ENCODE measurements around the gene DAD1.

Gene DAD1

DNA sequence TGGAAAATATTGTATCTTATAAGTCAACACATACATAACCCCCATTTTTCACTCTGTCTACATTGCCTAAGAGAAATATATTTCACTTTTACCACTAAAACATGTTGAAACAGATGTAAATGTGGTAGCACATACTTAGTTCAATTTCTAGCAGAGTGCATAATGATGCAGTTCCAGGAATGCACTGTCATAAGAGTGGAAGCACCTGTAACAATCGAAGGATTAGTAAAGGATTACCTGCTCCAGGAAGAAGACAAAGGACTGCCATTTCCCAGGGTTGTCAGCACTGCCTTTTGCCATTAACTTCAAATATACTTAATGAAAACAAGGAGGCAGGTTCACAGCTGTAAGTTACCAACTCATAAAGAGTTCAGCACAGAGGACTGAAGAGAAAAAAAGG is 24.6 kb downstream of the DAD1 start:
- TF ChIP-seq FOXP2 (optimal IDR thresholded peaks at IDR 0.05; ENCODE audit: borderline replicate concordance, extremely low read depth, extremely low read length, insufficient read depth) (no peak), SIN3A (IDR thresholded peaks at IDR 0.05; ENCODE audit: borderline replicate concordance, insufficient read depth, low read length) (no peak), POLR2AphosphoS5 (IDR thresholded peaks at IDR 0.05; ENCODE audit: low read depth, low read length) (no peak), TAF1 (IDR thresholded peaks at IDR 0.05; ENCODE audit: borderline replicate concordance, insufficient read depth, low read length) (no peak)
- TF ChIP-seq, protein P1, sequence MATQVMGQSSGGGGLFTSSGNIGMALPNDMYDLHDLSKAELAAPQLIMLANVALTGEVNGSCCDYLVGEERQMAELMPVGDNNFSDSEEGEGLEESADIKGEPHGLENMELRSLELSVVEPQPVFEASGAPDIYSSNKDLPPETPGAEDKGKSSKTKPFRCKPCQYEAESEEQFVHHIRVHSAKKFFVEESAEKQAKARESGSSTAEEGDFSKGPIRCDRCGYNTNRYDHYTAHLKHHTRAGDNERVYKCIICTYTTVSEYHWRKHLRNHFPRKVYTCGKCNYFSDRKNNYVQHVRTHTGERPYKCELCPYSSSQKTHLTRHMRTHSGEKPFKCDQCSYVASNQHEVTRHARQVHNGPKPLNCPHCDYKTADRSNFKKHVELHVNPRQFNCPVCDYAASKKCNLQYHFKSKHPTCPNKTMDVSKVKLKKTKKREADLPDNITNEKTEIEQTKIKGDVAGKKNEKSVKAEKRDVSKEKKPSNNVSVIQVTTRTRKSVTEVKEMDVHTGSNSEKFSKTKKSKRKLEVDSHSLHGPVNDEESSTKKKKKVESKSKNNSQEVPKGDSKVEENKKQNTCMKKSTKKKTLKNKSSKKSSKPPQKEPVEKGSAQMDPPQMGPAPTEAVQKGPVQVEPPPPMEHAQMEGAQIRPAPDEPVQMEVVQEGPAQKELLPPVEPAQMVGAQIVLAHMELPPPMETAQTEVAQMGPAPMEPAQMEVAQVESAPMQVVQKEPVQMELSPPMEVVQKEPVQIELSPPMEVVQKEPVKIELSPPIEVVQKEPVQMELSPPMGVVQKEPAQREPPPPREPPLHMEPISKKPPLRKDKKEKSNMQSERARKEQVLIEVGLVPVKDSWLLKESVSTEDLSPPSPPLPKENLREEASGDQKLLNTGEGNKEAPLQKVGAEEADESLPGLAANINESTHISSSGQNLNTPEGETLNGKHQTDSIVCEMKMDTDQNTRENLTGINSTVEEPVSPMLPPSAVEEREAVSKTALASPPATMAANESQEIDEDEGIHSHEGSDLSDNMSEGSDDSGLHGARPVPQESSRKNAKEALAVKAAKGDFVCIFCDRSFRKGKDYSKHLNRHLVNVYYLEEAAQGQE (IDR thresholded peaks at IDR 0.05; ENCODE audit: insufficient read depth in 1 of 2, low read depth in 2 of 2, low read length in 2 of 2): no peak

DNA sequence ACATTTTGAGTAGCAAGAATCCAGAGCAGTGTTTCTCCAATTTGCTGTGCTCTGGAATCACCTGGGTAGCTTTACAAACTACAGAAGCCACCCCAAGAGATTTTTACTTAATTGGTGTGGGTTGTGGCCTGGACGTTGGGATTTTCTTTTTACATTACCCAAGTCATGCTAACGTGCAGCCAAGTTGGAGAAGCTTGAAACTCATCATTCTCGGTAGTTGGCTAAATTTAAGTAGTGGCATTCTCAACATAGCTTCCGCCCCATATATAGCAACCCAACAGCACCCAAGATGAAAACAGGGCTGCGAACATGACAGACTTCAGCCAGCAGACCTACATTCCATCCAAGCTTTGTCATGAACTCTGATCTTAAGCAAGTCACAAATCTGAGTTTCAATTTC is 25.0 kb downstream of the DAD1 start:
- TF ChIP-seq FOXP2 (optimal IDR thresholded peaks at IDR 0.05; ENCODE audit: borderline replicate concordance, extremely low read depth, extremely low read length, insufficient read depth) (no peak), TAF1 (IDR thresholded peaks at IDR 0.05; ENCODE audit: borderline replicate concordance, insufficient read depth, low read length) (no peak)

DNA sequence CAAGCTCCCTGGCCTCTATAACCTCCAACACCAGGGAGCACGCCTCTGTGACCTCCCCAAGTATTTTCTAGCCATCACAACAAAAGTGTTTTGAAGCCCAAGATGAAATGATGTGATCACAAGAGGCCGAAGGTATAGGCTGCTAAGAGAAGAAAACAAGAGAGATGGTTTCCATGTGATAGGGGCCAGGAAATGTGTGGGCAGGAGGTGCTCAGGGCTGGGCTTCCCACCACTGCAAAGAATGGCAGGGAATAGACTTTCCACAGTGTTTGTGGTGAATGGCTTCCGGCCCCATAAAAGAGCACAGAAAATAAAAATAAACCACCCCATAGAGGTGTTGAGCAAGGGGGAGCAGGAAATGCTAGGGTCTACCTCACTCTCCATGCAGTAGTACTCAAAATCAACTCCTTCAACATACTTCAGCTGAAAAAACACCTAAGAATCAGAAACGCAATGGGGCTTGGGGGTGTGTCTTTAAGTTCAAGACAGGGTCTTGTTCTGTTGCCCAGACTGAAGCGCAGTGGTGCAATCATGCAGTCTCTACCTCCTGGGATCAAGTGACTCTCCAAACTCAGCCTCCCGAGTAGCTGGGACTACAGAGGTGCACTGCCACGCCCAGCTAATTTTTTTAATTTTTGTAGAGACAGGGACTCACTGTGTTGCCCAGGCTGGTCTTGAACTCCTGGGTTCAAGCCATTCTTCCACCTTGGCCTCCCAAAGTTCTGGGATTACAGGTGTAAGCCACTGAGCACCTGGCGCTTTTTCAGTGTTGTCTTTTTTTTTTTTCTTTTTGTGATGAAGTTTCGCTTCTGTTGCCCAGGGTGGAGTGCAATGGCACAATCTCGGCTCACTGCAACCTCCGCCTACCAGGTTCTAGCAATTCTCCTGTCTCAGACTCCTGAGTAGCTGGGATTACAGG is 27.1 kb downstream of the DAD1 start:
- TF ChIP-seq POLR2AphosphoS5 (IDR thresholded peaks at IDR 0.05; ENCODE audit: low read depth, low read length): no peak

DNA sequence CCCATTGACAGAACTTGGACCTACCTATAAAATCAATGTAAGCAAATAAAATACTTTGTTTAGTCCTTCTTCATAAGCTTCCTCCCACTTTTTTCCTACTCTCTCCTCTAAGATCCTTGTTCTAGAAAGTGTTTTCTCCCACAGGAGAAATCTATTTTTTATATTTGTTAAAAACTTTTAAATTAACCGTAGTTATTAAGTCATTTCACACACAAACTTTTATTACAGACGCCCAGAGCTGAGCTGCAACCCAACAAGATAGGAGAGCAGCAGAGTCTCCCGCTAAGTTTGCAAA is 27.7 kb downstream of the DAD1 start:
- TF ChIP-seq, protein P1 (IDR thresholded peaks at IDR 0.05; ENCODE audit: insufficient read depth in 1 of 2, low read depth in 2 of 2, low read length in 2 of 2): no peak
- TF ChIP-seq TAF1 (IDR thresholded peaks at IDR 0.05; ENCODE audit: borderline replicate concordance, insufficient read depth, low read length) (no peak), SIN3A (IDR thresholded peaks at IDR 0.05; ENCODE audit: borderline replicate concordance, insufficient read depth, low read length) (no peak), FOXP2 (optimal IDR thresholded peaks at IDR 0.05; ENCODE audit: borderline replicate concordance, extremely low read depth, extremely low read length, insufficient read depth) (no peak), POLR2AphosphoS5 (IDR thresholded peaks at IDR 0.05; ENCODE audit: low read depth, low read length) (no peak)

DNA sequence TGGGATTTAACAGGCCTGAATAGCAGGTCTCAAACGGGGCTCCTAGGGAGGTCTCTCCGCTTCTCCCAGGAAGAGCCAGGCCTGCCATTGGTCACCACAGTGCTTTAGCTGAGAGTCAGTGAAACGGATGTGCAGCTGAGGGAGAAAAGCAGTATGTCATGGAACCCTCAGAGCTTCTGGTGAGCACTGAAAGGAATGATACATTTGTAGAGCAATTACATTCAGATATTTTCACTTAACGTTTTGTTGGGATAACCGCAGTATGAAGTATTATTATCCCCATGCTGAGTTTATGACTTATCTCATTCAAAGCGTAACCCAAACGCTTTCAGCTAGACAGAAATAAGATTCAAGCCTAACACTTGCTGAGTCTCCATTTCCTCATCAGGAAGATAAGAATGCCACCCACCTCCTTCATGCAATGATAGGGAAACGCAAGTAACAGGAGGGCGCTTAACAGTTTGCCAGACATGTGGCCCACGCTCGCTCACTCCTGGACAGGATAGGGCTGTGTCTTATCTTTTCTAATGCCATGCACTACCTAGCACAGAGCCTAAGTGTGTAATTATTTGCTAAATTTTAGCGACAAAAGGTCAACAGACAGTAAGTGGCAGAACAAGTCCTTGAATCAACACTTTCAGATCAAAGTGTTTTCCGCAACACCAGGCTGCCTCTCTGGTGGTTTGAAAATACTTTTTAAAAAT is 28.2 kb downstream of the DAD1 start:
- no peak for TF ChIP-seq FOXP2 (optimal IDR thresholded peaks at IDR 0.05; ENCODE audit: borderline replicate concordance, extremely low read depth, extremely low read length, insufficient read depth)
- TF ChIP-seq, protein P1 (IDR thresholded peaks at IDR 0.05; ENCODE audit: insufficient read depth in 1 of 2, low read depth in 2 of 2, low read length in 2 of 2): no peak

DNA sequence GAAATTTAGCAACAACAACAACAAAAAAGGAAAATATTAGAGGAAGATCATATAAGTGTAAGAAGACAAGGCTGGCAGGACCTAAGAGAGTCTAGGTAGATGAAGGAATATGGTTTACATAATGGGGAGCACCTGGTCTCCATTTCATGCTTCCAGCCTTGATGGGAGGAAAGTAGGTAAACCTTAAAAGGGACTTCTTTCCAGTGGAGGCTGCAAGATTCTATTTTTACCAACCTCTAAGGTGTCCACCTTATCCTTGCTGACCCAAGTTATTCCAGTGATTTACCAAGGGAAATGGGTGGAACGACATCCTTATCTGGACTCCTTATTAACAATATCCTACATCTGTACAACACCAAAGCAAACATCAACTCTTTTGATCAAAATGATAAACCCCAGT is 30.0 kb downstream of the DAD1 start:
- TF ChIP-seq TAF1 (IDR thresholded peaks at IDR 0.05; ENCODE audit: borderline replicate concordance, insufficient read depth, low read length) (no peak), SIN3A (IDR thresholded peaks at IDR 0.05; ENCODE audit: borderline replicate concordance, insufficient read depth, low read length) (no peak), POLR2AphosphoS5 (IDR thresholded peaks at IDR 0.05; ENCODE audit: low read depth, low read length) (no peak), FOXP2 (optimal IDR thresholded peaks at IDR 0.05; ENCODE audit: borderline replicate concordance, extremely low read depth, extremely low read length, insufficient read depth) (no peak)
- TF ChIP-seq, protein P1 (IDR thresholded peaks at IDR 0.05; ENCODE audit: insufficient read depth in 1 of 2, low read depth in 2 of 2, low read length in 2 of 2): no peak

Data from PFSK-1 (cell line).